SU-DHL-6 (cell line): ENCODE measurements around the gene DLG2.

Experiments
- H2AFZ ChIP-seq: fragments of 200-600 bp; sonication (generic); 2 replicates; pipeline ENCODE4 v1.6.1; 2014; ENCODE audit warnings: low read depth, mild to moderate bottlenecking, moderate library complexity, mixed read lengths, antibody characterized with exemption, low read length; ENCODE audit not compliant: severe bottlenecking
- H3F3A ChIP-seq: fragments of 200-600 bp; shearing (Covaris generic); 2 replicates; pipeline ENCODE4 v1.6.0; 2016; ENCODE audit warnings: antibody characterized with exemption, mild to moderate bottlenecking; ENCODE audit not compliant: insufficient read depth
- H3K27ac ChIP-seq: fragments of 200-600 bp; sonication (generic); 2 replicates; pipeline ENCODE4 v1.5.1; 2016; ENCODE audit warnings: low read depth, mild to moderate bottlenecking, low read length, moderate library complexity, mixed read lengths
- H3K27me3 ChIP-seq: fragments of 200-600 bp; sonication (generic), shearing (Covaris generic); 2 replicates; pipeline ENCODE4 v1.6.0; 2014; ENCODE audit warnings: mild to moderate bottlenecking, low read length
- H3K36me3 ChIP-seq: fragments of 200-600 bp; sonication (generic); 2 replicates; pipeline ENCODE4 v1.6.1; 2014; ENCODE audit warnings: mild to moderate bottlenecking, low read length, mixed read lengths
- H3K4me2 ChIP-seq: fragments of 300-600, 200-600 bp; shearing (Covaris generic), sonication (generic); 2 replicates; pipeline ENCODE4 v1.6.0; 2014; ENCODE audit warnings: low read length, low read depth, mild to moderate bottlenecking; ENCODE audit not compliant: poor library complexity, severe bottlenecking
- H3K4me3 ChIP-seq: fragments of 200-600 bp; sonication (generic); 2 replicates; pipeline ENCODE4 v1.5.1; 2014; ENCODE audit warnings: antibody characterized with exemption, low read length, mild to moderate bottlenecking, mixed read lengths; ENCODE audit not compliant: insufficient read depth, poor library complexity, severe bottlenecking
- H3K79me2 ChIP-seq: fragments of 200-600 bp; sonication (generic); 2 replicates; pipeline ENCODE4 v1.6.1; 2014; ENCODE audit warnings: mild to moderate bottlenecking, low read length, moderate library complexity; ENCODE audit not compliant: insufficient read depth
- H3K9ac ChIP-seq: fragments of 200-600 bp; sonication (generic); 2 replicates; pipeline ENCODE4 v1.7.0; 2014; ENCODE audit warnings: mild to moderate bottlenecking, low read length
- H3K9me2 ChIP-seq: fragments of 200-600 bp; sonication (generic); replicated peaks from 2 replicates; pipeline ENCODE4 v1.6.1; 2014; ENCODE audit warnings: low read length; ENCODE audit not compliant: insufficient read depth
- H3K9me3 ChIP-seq: fragments of 200-600 bp; sonication (generic); 2 replicates; pipeline ENCODE4 v1.6.1; 2014; ENCODE audit warnings: low read length, mixed read lengths; ENCODE audit not compliant: insufficient read depth
- H4K20me1 ChIP-seq: fragments of 200-600 bp; sonication (generic); 2 replicates; pipeline ENCODE4 v1.6.1; 2014; ENCODE audit warnings: low read depth, mild to moderate bottlenecking, antibody characterized with exemption, low read length, moderate library complexity, mixed read lengths
- CTCF ChIP-seq: fragments of 200-600 bp; sonication (generic); IDR thresholded peaks from one replicate; pipeline ENCODE4 v1.5.1; 2017; ENCODE audit warnings: antibody characterized with exemption, mild to moderate bottlenecking, low read length, moderate library complexity; ENCODE audit not compliant: insufficient read depth, poor library complexity, severe bottlenecking
- EZH2phosphoT487 ChIP-seq: fragments of 200-600 bp; sonication (generic), shearing (Covaris generic); conservative IDR thresholded peaks from 2 replicates; pipeline ENCODE4 v1.6.1; 2018; ENCODE audit warnings: mild to moderate bottlenecking, antibody characterized with exemption, low read length, moderate library complexity, mixed read lengths

Gene DLG2

DNA sequence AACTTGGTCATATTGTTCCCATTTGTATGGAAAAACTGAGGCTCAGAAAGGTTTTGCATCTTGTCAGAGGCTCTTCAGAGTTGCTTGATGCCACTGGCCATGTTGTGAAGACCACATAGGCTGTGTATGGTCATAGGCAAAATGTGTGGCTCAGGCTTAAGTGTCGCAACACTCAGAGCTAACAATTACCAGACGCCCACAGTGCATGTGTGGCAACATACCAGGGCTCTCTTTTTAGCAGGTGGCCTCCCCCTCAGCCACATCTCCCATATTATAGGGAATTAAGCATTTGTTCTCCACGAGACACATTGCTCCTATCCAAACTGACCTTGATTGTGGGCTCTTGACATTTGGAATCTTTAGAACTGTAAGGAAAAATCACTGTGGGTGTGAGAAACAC is 802.5 kb downstream of the DLG2 start:
- Histone ChIP-seq H3K36me3 (no peaks in the 10 kb centered on the region), H3K9me2 (no peaks in the 10 kb centered on the region), H3K9ac (no peak overlapping the region), H3K27ac (no peak overlapping the region), H3K27me3 (no peaks in the 10 kb centered on the region), H3K79me2 (no peaks in the 10 kb centered on the region), H3K4me3 (no peak overlapping the region), H3K4me2 (no peak overlapping the region), H4K20me1 (no peaks in the 10 kb centered on the region), H3F3A (no peaks in the 10 kb centered on the region), H3K9me3 (no peaks in the 10 kb centered on the region), H2AFZ (no peak overlapping the region)
- no peak for TF ChIP-seq CTCF
- TF ChIP-seq EZH2phosphoT487, result no peak

DNA sequence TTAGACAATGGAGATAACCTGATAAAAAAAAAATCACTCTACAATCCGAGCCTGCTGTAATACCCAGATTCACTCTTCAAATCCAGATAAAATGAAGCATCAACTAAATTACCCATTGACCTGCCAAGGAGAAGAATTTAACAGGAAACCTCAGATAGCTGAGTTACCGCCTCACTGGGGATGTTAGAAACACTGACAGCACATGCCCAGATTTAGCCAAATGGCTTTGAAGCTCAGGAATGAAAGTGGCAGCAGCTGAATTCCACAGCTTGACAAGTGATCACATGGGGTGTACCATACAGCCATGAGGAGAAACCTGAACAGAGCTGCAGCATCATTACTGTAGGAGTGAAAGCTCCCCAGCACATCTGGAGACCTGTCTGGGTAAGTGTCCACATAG is 807.6 kb downstream of the DLG2 start:
- no peak overlapping the region for H3K9ac ChIP-seq
- no peaks in the 10 kb centered on the region for H3K9me2 ChIP-seq
- no peak overlapping the region for H3K4me3 ChIP-seq
- no peak overlapping the region for H3K4me2 ChIP-seq
- H3K27me3 ChIP-seq, result no peaks in the 10 kb centered on the region
- TF ChIP-seq CTCF, result no peak
- no peak for TF ChIP-seq EZH2phosphoT487
- H3K79me2 ChIP-seq, result no peaks in the 10 kb centered on the region
- no peak overlapping the region for H3K27ac ChIP-seq
- no peaks in the 10 kb centered on the region for H3K9me3 ChIP-seq
- H3K36me3 ChIP-seq, result no peaks in the 10 kb centered on the region
- no peak overlapping the region for H2AFZ ChIP-seq
- H4K20me1 ChIP-seq, result no peaks in the 10 kb centered on the region
- H3F3A ChIP-seq, result no peaks in the 10 kb centered on the region

GRCh38 chr11:84819128-84819527 is 808.0 kb downstream of the DLG2 start:
- no peak overlapping the region for H3K4me2 ChIP-seq
- no peaks in the 10 kb centered on the region for H3K27me3 ChIP-seq
- H3K9me2 ChIP-seq, result no peaks in the 10 kb centered on the region
- H3F3A ChIP-seq, result no peaks in the 10 kb centered on the region
- no peak overlapping the region for H3K9ac ChIP-seq
- TF ChIP-seq EZH2phosphoT487 (no peak), CTCF (no peak)
- no peaks in the 10 kb centered on the region for H3K36me3 ChIP-seq
- H3K9me3 ChIP-seq, result no peaks in the 10 kb centered on the region
- no peak overlapping the region for H3K27ac ChIP-seq
- no peak overlapping the region for H3K4me3 ChIP-seq
- no peaks in the 10 kb centered on the region for H3K79me2 ChIP-seq
- H4K20me1 ChIP-seq, result no peaks in the 10 kb centered on the region
- no peak overlapping the region for H2AFZ ChIP-seq

GRCh38 chr11:84817998-84818397 is 809.1 kb downstream of the DLG2 start:
- no peaks in the 10 kb centered on the region for H3K9me2 ChIP-seq
- no peak overlapping the region for H3K4me2 ChIP-seq
- no peak overlapping the region for H3K4me3 ChIP-seq
- no peak overlapping the region for H2AFZ ChIP-seq
- H3K27me3 ChIP-seq, result no peaks in the 10 kb centered on the region
- H4K20me1 ChIP-seq, result no peaks in the 10 kb centered on the region
- no peaks in the 10 kb centered on the region for H3F3A ChIP-seq
- no peak overlapping the region for H3K9ac ChIP-seq
- no peaks in the 10 kb centered on the region for H3K9me3 ChIP-seq
- H3K27ac ChIP-seq, result no peak overlapping the region
- no peak for TF ChIP-seq EZH2phosphoT487
- no peaks in the 10 kb centered on the region for H3K79me2 ChIP-seq
- H3K36me3 ChIP-seq, result no peaks in the 10 kb centered on the region
